Epithelial cell of alveolus of lung (primary cell): ENCODE results near the gene RFTN2. TPM values are rescaled to one million over a fixed set of nuclear protein-coding genes. Genes with fewer than 3 reads are reported as not detected.

Source experiments
- total RNA-seq: library from RNA; depleted of rRNA; stranded (reverse); fragments of >200 nt; gene quantifications from 2 replicates; pipeline ENCODE4 v1.2.1, GENCODE V29; 2015

RFTN2 gene
- total RNA-seq: 4.5 and 11.9 TPM in 2 replicates

GRCh38 chr2:197675246-197675645 is at the start of gene RFTN2:
TSS of gene RFTN2 (minus strand) at chr2:197675587. CDS start at chr2:197675458, 129 bp downstream.

GRCh38 chr2:197705121-197705911 is 29.9 kb upstream of the RFTN2 start, which contains the start of gene MARS2:
TSS of gene MARS2 (plus strand) at chr2:197705369. CDS start at chr2:197705406, 37 bp downstream.

Other genes starting within 250 kb of the RFTN2 start
- 86.2 and 230 TPM in 2 replicates for gene SF3B1, start 240.6 kb downstream of the RFTN2 start, total RNA-seq
- 23.4 and 30.1 TPM in 2 replicates for gene COQ10B, start 222.0 kb downstream of the RFTN2 start, total RNA-seq
- 177 and 187 TPM in 2 replicates for gene HSPD1, start 175.7 kb downstream of the RFTN2 start, total RNA-seq
- gene HSPE1, start 175.2 kb downstream of the RFTN2 start, total RNA-seq: 113 and 122 TPM in 2 replicates
- gene MOB4, start 159.5 kb downstream of the RFTN2 start, total RNA-seq: 29.7 and 34.1 TPM in 2 replicates
- 4.7 and 5.4 TPM in 2 replicates for gene MARS2, start 29.8 kb upstream of the RFTN2 start, total RNA-seq
- 0.08 TPM in 1 of 2 replicates, not detected in the other for gene BOLL, start 109.7 kb upstream of the RFTN2 start, total RNA-seq
- gene PLCL1, start 129.0 kb upstream of the RFTN2 start, total RNA-seq: 0.65 and 0.88 TPM in 2 replicates